Anterior cingulate cortex (tissue), 58 donors: ENCODE results near the gene COMMD3.

Source experiments
- DNase-seq, 58 donors: peaks; one replicate each; lab custom pipeline; 2025; lab: John Stamatoyannopoulos, UW

COMMD3 gene

GRCh38 chr10:22319547-22319979, 3.4 kb downstream of the COMMD3 start:
- no peak for DNase-seq

DNA sequence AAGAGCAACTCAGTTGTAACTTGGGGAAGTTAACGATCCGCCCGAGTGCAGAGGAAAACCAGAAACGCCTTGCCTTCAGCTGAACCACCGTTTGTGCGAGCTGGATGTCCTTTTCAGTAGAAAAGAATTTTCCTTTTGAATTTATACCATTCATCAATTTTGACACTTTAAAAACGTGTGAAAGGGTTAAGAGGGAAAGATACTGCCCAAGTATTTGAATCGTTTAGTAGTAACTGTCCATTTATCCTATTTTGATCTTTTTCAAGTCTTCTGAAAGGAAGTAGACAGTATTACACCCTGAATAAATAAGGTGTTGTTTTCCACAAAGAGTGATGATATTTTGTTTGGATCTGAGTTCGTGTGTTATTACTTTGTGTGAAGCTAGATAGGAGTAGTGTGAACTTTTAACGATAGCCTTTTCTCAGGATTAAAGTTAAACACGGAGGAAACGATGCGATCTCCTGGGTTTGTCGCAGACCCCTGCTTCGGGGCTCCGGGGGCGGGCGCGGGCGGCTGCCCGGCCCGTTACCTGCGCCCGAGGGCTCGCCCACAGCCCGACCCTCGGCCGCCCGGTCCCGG, 3.9 kb downstream of the COMMD3 start:
- peak in 1 of 58 donors; percentile 5 for DNase-seq

DNA sequence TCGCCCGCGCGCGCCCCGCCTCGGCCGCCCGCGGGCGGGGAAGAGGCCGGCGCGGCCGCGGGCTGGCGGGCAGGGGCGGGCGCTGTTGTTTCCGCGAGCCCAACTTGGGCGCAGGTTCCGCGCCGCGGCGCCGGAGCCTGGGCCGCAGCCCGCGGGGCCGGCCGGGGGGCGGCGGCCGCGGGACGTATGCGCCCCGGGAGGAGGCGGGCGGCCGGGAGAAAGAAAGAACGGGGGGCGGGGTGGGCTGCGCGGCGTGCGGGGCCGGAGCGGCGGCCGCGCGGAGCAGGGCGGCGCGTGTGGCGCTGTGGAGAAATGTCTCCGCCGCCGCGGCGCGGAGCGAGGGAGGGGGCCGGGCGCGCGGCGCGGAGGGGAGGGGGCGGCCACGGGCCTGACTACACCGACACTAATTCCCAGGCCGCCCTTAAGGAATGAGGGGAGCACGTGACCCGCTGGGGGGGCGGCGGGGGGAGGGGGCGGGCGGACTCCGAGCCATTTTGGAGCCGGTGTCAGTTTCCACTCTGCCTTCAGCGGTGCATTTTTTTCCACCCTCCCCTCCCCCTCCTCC, 4.5 kb downstream of the COMMD3 start, which contains the start of gene BMI1:
BMI1 (plus strand) TSS at position 509 of the 565 bp plus-strand sequence. CDS start 5,351 bp downstream, outside the sequence.
- DNase-seq: peak in 53 of 58 donors; percentile 16 to 91 (median 80)

DNA sequence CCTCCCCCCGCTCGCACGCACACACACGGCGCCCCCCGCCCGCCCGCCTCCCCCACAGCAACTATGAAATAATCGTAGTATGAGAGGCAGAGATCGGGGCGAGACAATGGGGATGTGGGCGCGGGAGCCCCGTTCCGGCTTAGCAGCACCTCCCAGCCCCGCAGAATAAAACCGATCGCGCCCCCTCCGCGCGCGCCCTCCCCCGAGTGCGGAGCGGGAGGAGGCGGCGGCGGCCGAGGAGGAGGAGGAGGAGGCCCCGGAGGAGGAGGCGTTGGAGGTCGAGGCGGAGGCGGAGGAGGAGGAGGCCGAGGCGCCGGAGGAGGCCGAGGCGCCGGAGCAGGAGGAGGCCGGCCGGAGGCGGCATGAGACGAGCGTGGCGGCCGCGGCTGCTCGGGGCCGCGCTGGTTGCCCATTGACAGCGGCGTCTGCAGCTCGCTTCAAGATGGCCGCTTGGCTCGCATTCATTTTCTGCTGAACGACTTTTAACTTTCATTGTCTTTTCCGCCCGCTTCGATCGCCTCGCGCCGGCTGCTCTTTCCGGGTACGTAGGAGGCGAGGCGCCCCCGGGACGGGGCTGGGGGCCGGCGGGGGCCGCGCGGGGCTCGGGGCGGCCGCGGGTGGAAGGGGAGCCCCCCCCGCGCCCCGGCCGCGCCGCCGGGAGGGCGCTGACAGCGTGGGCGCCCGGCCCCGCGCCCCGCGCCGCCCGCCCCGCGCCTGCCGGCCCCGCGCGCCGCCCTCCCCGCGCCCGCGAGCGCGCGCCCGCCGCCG, 5.2 kb downstream of the COMMD3 start:
- peak in 42 of 58 donors; percentile 21 to 87 (median 68) for DNase-seq

GRCh38 chr10:22321924-22322640, 5.9 kb downstream of the COMMD3 start:
- peak in 21 of 58 donors; percentile 10 to 62 (median 35) for DNase-seq

- no peak for DNase-seq
Observed at GRCh38 chr10:22322641-22323160, 6.5 kb downstream of the COMMD3 start.

GRCh38 chr10:22323538-22324305, 7.5 kb downstream of the COMMD3 start:
- DNase-seq: no peak

GRCh38 chr10:22324413-22324812, 8.2 kb downstream of the COMMD3 start:
- DNase-seq: no peak

GRCh38 chr10:22324893-22325271, 8.7 kb downstream of the COMMD3 start:
- no peak for DNase-seq

DNA sequence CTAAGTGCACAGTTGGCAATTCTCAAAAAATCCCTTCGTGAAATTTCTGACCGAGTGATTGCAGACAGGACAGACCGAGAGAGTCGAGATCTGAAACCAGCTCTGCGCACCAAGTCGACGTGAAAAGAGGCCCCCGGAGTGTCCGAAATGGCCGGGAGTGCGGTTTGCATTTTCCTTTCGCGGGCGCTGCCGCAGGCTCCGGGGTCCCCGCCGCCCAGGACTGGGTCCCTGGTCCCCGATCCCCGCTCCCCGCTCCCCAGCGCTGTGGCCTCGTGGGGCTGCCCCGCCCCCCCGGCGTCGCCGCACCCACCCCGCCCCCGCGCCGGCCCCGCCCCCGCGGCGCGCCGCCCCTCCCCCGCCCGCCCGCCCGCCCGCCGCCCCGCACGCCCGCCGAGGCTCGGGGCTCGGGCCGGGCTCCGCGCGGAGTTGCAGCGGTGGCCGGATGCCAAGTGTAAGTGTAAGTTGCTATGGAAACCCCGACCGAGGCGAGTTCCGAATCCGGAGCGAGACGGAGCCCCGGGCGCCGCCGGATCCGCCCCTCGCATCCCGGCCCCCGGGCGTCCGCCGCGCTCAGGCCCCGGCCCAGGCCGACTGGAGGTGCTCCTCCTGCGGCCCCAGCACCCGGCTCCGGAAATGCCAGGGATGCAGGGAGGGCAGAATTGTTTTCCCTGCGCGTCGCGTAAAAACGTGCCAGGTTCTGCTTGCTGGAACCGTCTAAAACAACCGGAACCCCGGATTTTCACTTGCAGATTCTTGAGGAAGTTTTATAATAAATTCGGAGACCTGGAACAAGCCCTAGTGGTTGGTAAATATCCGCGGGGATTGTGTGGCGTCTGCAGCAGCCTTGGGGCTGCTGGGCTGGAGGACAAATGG, 9.3 kb downstream of the COMMD3 start:
- peak in 41 of 58 donors; percentile 20 to 85 (median 47) for DNase-seq

GRCh38 chr10:22326145-22326702, 10.0 kb downstream of the COMMD3 start:
- no peak for DNase-seq

GRCh38 chr10:22329150-22329549, 13.0 kb downstream of the COMMD3 start:
- DNase-seq: no peak

DNA sequence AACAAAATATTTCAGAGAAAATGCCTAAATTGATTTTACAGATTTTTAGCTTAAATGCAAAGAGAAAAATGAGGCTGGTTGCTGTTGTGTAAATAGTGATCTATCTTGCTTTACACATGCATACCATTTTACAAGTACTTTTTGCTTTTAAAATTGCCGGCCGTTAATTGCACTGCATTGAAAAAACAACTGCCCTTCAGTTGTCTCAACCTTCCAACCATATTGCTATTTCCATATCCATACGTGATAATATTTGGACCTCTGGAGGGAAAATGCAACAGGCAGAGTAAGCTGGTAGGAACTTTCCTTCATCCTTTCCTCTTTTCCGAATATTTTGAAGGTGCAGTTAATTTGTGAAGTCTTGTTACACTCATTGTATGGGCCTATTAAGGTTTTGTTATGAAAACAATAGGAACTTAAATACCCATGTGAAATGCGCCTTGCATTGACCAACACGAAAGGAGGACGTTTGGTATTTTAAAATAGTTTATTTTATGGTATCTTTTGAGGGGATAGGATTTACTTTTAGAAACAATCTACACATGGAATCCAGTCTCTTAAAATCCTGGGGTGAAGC, 16.0 kb downstream of the COMMD3 start:
- DNase-seq: no peak

- DNase-seq: no peak
Observed at GRCh38 chr10:22333167-22333974, 17.2 kb downstream of the COMMD3 start.

GRCh38 chr10:22333975-22334282, 17.7 kb downstream of the COMMD3 start:
- DNase-seq: no peak

DNA sequence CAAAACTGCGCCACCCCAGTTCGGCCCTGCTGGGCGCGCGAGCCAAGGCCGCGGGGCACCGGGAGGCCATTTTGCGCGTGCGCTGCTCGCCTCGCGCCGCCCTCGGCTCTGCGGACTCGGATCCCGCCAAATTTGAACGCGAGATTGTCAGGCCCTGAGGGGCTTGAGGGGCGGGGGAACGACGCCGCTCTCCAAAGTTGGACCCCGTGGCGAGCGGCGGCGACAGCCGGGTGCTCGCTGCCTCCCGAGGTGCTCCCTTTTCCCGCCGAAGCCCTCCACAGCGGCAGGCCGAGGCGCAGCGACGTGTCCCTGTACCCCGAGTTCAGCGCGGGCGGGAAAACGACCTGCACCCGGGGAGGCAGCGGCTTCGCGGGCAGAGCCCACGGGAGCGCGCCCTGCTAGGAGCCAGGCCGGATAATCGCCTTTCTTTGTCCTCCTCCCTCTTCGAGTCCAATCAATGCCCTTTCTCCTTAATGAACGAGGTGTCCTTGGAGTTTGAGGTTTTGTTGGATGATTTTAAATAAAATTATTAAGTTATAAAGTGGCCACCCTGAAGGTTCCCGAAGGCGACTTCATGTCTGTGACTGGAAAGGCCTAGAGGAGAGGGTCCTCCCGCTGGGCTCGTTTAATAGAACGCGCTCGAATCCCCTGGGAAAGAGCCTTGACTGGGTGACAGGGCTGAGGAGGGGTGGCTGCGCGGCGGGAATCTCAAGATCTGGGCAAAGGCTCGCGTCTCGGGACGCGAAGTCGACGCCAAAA, 18.4 kb downstream of the COMMD3 start:
- peak in 1 of 58 donors; percentile 18 for DNase-seq
